Measurements from ENCODE around the gene ASMTL.
A peak's percentile ranks its signal among the peaks of the same experiment; 100 is the strongest.
"Not testable (repeated sequence)": the region's sequence is repeated elsewhere in the genome, so short reads cannot be mapped to it uniquely, and the experiment has no call there.

ASMTL gene

GRCh38 chrX:1451661-1452515, 821 bp downstream of the ASMTL start:
- peak in 1 of 2 donors; percentile 51 for DNase-seq
- peak overlapping the region; percentile 91 to 95 for H3K4me3 Mint-ChIP-seq

GRCh38 chrX:1451251-1451660, 1.5 kb downstream of the ASMTL start:
- Mint-ChIP-seq H3K27me3 (no peaks in the 10 kb centered on the region), H3K9me3 (peaks cover 29 to 34% of the 10 kb centered on the region in 2 donors), H3K4me1 (peaks cover 45% of the 10 kb centered on the region), H3K27ac (peak overlapping the region; percentile 73 to 89), H3K4me3 (peak overlapping the region; percentile 91 to 95)
- DNase-seq (peak in 1 of 2 donors; percentile 40), ATAC-seq (no peak)

More at GRCh38 chrX:1451661-1452515, 821 bp downstream of the ASMTL start:
- Mint-ChIP-seq H3K27ac (peak overlapping the region; percentile 91 to 95), H3K4me1 (peaks cover 45% of the 10 kb centered on the region), H3K9me3 (peaks cover 29 to 33% of the 10 kb centered on the region in 2 donors), H3K27me3 (no peaks in the 10 kb centered on the region)
- peak; percentile 6 for ATAC-seq

- Mint-ChIP-seq H3K27ac (no peak overlapping the region), H3K27me3 (no peaks in the 10 kb centered on the region), H3K4me3 (peak overlapping the region in 1 of 2 donors; percentile 95), H3K9me3 (peaks cover 29 to 34% of the 10 kb centered on the region in 2 donors), H3K4me1 (peaks cover 41% of the 10 kb centered on the region)
- ATAC-seq = no peak
- peak; percentile 1 to 28 for DNase-seq
These were observed 2.1 kb downstream of the ASMTL start for GRCh38 chrX:1450361-1451161.

GRCh38 chrX:1449823-1450149, 2.9 kb downstream of the ASMTL start:
- DNase-seq (peak in 1 of 2 donors; percentile 2), ATAC-seq (no peak)
- peak overlapping the region in 1 of 2 donors; percentile 61 for H3K27ac Mint-ChIP-seq
- no peaks in the 10 kb centered on the region for H3K27me3 Mint-ChIP-seq
- H3K4me3 Mint-ChIP-seq = no peak overlapping the region
- H3K9me3 Mint-ChIP-seq = peaks cover 34 to 37% of the 10 kb centered on the region in 2 donors
- peaks cover 34% of the 10 kb centered on the region for H3K4me1 Mint-ChIP-seq

GRCh38 chrX:1449036-1449822, 3.5 kb downstream of the ASMTL start:
- no peak overlapping the region for H3K4me3 Mint-ChIP-seq
- no peaks in the 10 kb centered on the region for H3K27me3 Mint-ChIP-seq
- H3K9me3 Mint-ChIP-seq = peaks cover 40 to 41% of the 10 kb centered on the region in 2 donors
- no peak for ATAC-seq
- peak in 1 of 2 donors; percentile 15 for DNase-seq
- peaks cover 34% of the 10 kb centered on the region for H3K4me1 Mint-ChIP-seq
- peak overlapping the region in 1 of 2 donors; percentile 76 for H3K27ac Mint-ChIP-seq

- not testable (repeated sequence) for H3K27me3 Mint-ChIP-seq, H3K27ac Mint-ChIP-seq, ATAC-seq, H3K4me3 Mint-ChIP-seq
- DNase-seq = peak in 1 of 2 donors; percentile 10
- Mint-ChIP-seq H3K9me3 (peaks cover 46% of the 10 kb centered on the region in 2 donors), H3K4me1 (peaks cover 34% of the 10 kb centered on the region)
These were observed 4.1 kb downstream of the ASMTL start for GRCh38 chrX:1448573-1449001.

GRCh38 chrX:1447969-1448572, 4.6 kb downstream of the ASMTL start:
- not testable (repeated sequence) for H3K27me3 Mint-ChIP-seq, H3K4me3 Mint-ChIP-seq, ATAC-seq
- Mint-ChIP-seq H3K4me1 (peaks cover 34% of the 10 kb centered on the region), H3K27ac (peak overlapping the region in 1 of 2 donors; percentile 39), H3K9me3 (peaks cover 47 to 51% of the 10 kb centered on the region in 2 donors)
- DNase-seq = peak; percentile 0 to 7

GRCh38 chrX:1446984-1447968, 5.4 kb downstream of the ASMTL start:
- peak overlapping the region in 1 of 2 donors; percentile 39 for H3K27ac Mint-ChIP-seq
- H3K4me3 Mint-ChIP-seq, H3K27me3 Mint-ChIP-seq: not testable (repeated sequence)
- peaks cover 29% of the 10 kb centered on the region for H3K4me1 Mint-ChIP-seq
- peak; percentile 40 for ATAC-seq
- peaks cover 51 to 59% of the 10 kb centered on the region in 2 donors for H3K9me3 Mint-ChIP-seq
- peak in 1 of 2 donors; percentile 50 for DNase-seq

GRCh38 chrX:1444561-1445500, 7.9 kb downstream of the ASMTL start:
- Mint-ChIP-seq H3K4me1 (peaks cover 9% of the 10 kb centered on the region), H3K27ac (peak overlapping the region in 1 of 2 donors; percentile 78), H3K9me3 (peaks cover 47 to 57% of the 10 kb centered on the region in 2 donors), H3K4me3 (no peak overlapping the region), H3K27me3 (no peaks in the 10 kb centered on the region)
- ATAC-seq (no peak), DNase-seq (peak; percentile 0 to 8)

- no peak overlapping the region for H3K4me3 Mint-ChIP-seq
- ATAC-seq (no peak), DNase-seq (peak in 1 of 2 donors; percentile 9)
- H3K9me3 Mint-ChIP-seq = peaks cover 35 to 44% of the 10 kb centered on the region in 2 donors
- no peak overlapping the region for H3K27ac Mint-ChIP-seq
- no peaks in the 10 kb centered on the region for H3K27me3 Mint-ChIP-seq
- H3K4me1 Mint-ChIP-seq = no peaks in the 10 kb centered on the region
These were observed 9.1 kb downstream of the ASMTL start for GRCh38 chrX:1443496-1444075.

GRCh38 chrX:1442724-1443367, 9.9 kb downstream of the ASMTL start:
- Mint-ChIP-seq H3K9me3 (peaks cover 28 to 37% of the 10 kb centered on the region in 2 donors), H3K4me1 (no peaks in the 10 kb centered on the region), H3K4me3 (no peak overlapping the region), H3K27ac (no peak overlapping the region), H3K27me3 (no peaks in the 10 kb centered on the region)
- peak; percentile 42 for ATAC-seq
- no peak for DNase-seq

- peak in 1 of 2 donors; percentile 8 for DNase-seq
- Mint-ChIP-seq H3K27ac (no peak overlapping the region), H3K9me3 (peaks cover 23 to 34% of the 10 kb centered on the region in 2 donors), H3K4me1 (no peaks in the 10 kb centered on the region), H3K4me3 (no peak overlapping the region), H3K27me3 (no peaks in the 10 kb centered on the region)
- ATAC-seq = no peak
These were observed 10.6 kb downstream of the ASMTL start for GRCh38 chrX:1442016-1442665.

Data from stimulated activated naive CD8-positive, alpha-beta T cell treated with anti-CD3 and anti-CD28 coated beads, Interleukin-15, amount 100 ng/mL, for 72 hours (primary cell).